K562 (cell line): ENCODE measurements around the gene FKBP7. TPM values are rescaled to one million over a fixed set of nuclear protein-coding genes. Genes with fewer than 3 reads are reported as not detected.
A peak's percentile ranks its signal among the peaks of the same experiment; 100 is the strongest.

Experiments used
- BHLHE40 ChIP-seq: IDR thresholded peaks from 2 replicates; pipeline ENCODE4 v1.6.1; 2011; ENCODE audit warnings: low read length, improper control_type of control experiment
- E2F1 ChIP-seq: sonication (generic); formaldehyde crosslinking; IDR thresholded peaks from 2 replicates; pipeline ENCODE4 v1.8.1; 2023; ENCODE audit warnings: mild to moderate bottlenecking, missing genetic modification reagents, moderate library complexity
- ETS2 ChIP-seq: IDR thresholded peaks from 2 replicates; pipeline ENCODE4 v1.6.1; 2016; ENCODE audit warnings: borderline replicate concordance, missing genetic modification characterization, mild to moderate bottlenecking, moderate library complexity, missing compliant biosample characterization; ENCODE audit not compliant: poor library complexity, severe bottlenecking
- FOSL1 ChIP-seq: fragments of 200-800 bp; sonication (Bioruptor generic); conservative IDR thresholded peaks from 2 replicates; pipeline ENCODE4 v1.6.1; 2016; ENCODE audit warnings: missing genetic modification characterization, missing compliant biosample characterization
- GATA2 ChIP-seq: sonication (generic); formaldehyde crosslinking; IDR thresholded peaks from 2 replicates; pipeline ENCODE4 v1.4.0; 2020; ENCODE audit warnings: mild to moderate bottlenecking, missing genetic modification reagents
- HDAC2 ChIP-seq: fragments of 450-650 bp; IDR thresholded peaks from 2 replicates; pipeline ENCODE4 v1.6.1; 2016; ENCODE audit warnings: mild to moderate bottlenecking
- NR2C2 ChIP-seq, 2 experiments: fragments of 200-800 bp in 1 of 2; sonication (Bioruptor generic) in 1 of 2; sonication (generic) in 1 of 2; formaldehyde crosslinking in 1 of 2; IDR thresholded peaks; 2 replicates each; pipeline versions ENCODE4 v1.6.1 to v1.8.0; 2016 to 2022; ENCODE audit warnings: mild to moderate bottlenecking in 1 of 2, missing compliant biosample characterization in 1 of 2, missing genetic modification characterization in 1 of 2, missing genetic modification reagents in 1 of 2
- RBM25 ChIP-seq: fragments of 200-400 bp; formaldehyde crosslinking; IDR thresholded peaks from 2 replicates; pipeline ENCODE4 v1.6.1; 2018; ENCODE audit warnings: low read length, low read depth, moderate library complexity; ENCODE audit not compliant: severe bottlenecking
- SIN3A ChIP-seq, 2 experiments: fragments of 150-350 bp in 1 of 2; IDR thresholded peaks; 2 replicates each; pipeline ENCODE4 v1.6.1; 2011 to 2016; ENCODE audit warnings: borderline replicate concordance in 2 of 2, low read depth in 2 of 2, low read length in 2 of 2, mild to moderate bottlenecking in 2 of 2, moderate library complexity in 2 of 2; ENCODE audit not compliant: control insufficient read depth in 1 of 2
- SNRNP70 ChIP-seq: fragments of 200-400 bp; formaldehyde crosslinking; optimal IDR thresholded peaks from 2 replicates; pipeline ENCODE3; 2017; ENCODE audit warnings: low read depth, low read length
- USF1 ChIP-seq: sonication (generic); formaldehyde crosslinking; IDR thresholded peaks from 2 replicates; pipeline ENCODE4 v1.9.0; 2022; ENCODE audit warnings: mild to moderate bottlenecking, missing genetic modification reagents
- ZBTB1 ChIP-seq: sonication (generic); formaldehyde crosslinking; IDR thresholded peaks from 2 replicates; pipeline ENCODE4 v1.8.1; 2023; ENCODE audit warnings: missing genetic modification reagents, low read depth, mild to moderate bottlenecking, borderline replicate concordance
- ZNF316 ChIP-seq: fragments of 450-650 bp; IDR thresholded peaks from 2 replicates; pipeline ENCODE4 v1.6.1; 2016
- ZNF551 ChIP-seq: fragments of 250-450 bp; sonication (Bioruptor Pico); IDR thresholded peaks from 2 replicates; pipeline ENCODE4 v1.5.0; 2021; ENCODE audit warnings: mild to moderate bottlenecking, moderate library complexity
- polyA plus RNA-seq, 8 experiments: library from polyadenylated mRNA; depleted of rRNA in 4 of 8; stranded (reverse) in 5 of 8; unstranded in 3 of 8; fragments of >200 nt; fragmentation: Nextera tagmentation in 2 of 8; fragmentation: Illumina TruSeq in 1 of 8; extraction: Ambion mirVana in 2 of 8; extraction: Trizol in 1 of 8; gene quantifications; 2 replicates each; pipeline versions ENCODE4 v1.2.1 to v1.2.3, GENCODE V29; 2011 to 2014; ENCODE audit warnings: inconsistent platforms in 1 of 8, missing spikeins in 1 of 8
- total RNA-seq, 7 experiments: library from RNA; depleted of rRNA in 6 of 7; stranded (reverse); fragments of >200 nt in 6 of 7; fragmentation: Illumina TruSeq in 2 of 7; extraction: Trizol in 2 of 7; gene quantifications; 2 replicates each; pipeline versions ENCODE4 v1.2.1 to v1.2.3, GENCODE V29; 2011 to 2021; ENCODE audit warnings: low replicate concordance in 1 of 7
- TF ChIP-seq, protein P1 (sequence below): fragments of 200-800 bp; sonication (Bioruptor generic); IDR thresholded peaks from 2 replicates; pipeline ENCODE4 v1.6.1; 2017; ENCODE audit warnings: missing genetic modification characterization, missing compliant biosample characterization
- TF ChIP-seq, protein P2 (sequence below), 2 experiments: fragments of 450-650 bp; IDR thresholded peaks; 2 replicates each; pipeline ENCODE4 v1.6.1; 2018; ENCODE audit warnings: mild to moderate bottlenecking in 2 of 2, low read depth in 1 of 2; ENCODE audit not compliant: partially characterized antibody in 2 of 2
- TF ChIP-seq, protein P3 (sequence below): fragments of 450-650 bp; IDR thresholded peaks from 2 replicates; pipeline ENCODE4 v1.6.1; 2017; ENCODE audit warnings: antibody characterized with exemption

Gene FKBP7
- total and polyA plus RNA-seq, 9 of the 15 experiments (the other 6 are each of a cell fraction or from before 2014, with no cell fraction given), result 6.1 to 23.2 (median 19.0) TPM

- TF ChIP-seq NR2C2 (CRISPR knock-in tag; IDR thresholded peaks at IDR 0.05) (no peak), NR2C2 (tag; IDR thresholded peaks at IDR 0.05) (peak; percentile 52; the same call in 1 of the 2 replicates), ZBTB1 (no peak), BHLHE40 (no peak), RBM25 (no peak), SIN3A (IDR thresholded peaks at IDR 0.05; ENCODE audit: borderline replicate concordance in 2 of 2, control insufficient read depth in 1 of 2, low read depth in 2 of 2, low read length in 2 of 2) (no peak), ZNF551 (CRISPR knock-in tag) (no peak), FOSL1 (tag) (peak; percentile 62), ETS2 (tag) (no peak), HDAC2 (peak; percentile 31; the same call in 1 of the 2 replicates), ZNF316 (peak; percentile 71), SNRNP70 (no peak), USF1 (CRISPR knock-in tag) (no peak), E2F1 (CRISPR knock-in tag) (no peak), GATA2 (CRISPR knock-in tag) (peak; percentile 80)
- TF ChIP-seq, protein P1, sequence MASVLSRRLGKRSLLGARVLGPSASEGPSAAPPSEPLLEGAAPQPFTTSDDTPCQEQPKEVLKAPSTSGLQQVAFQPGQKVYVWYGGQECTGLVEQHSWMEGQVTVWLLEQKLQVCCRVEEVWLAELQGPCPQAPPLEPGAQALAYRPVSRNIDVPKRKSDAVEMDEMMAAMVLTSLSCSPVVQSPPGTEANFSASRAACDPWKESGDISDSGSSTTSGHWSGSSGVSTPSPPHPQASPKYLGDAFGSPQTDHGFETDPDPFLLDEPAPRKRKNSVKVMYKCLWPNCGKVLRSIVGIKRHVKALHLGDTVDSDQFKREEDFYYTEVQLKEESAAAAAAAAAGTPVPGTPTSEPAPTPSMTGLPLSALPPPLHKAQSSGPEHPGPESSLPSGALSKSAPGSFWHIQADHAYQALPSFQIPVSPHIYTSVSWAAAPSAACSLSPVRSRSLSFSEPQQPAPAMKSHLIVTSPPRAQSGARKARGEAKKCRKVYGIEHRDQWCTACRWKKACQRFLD (CRISPR knock-in tag), result no peak
- TF ChIP-seq, protein P2, sequence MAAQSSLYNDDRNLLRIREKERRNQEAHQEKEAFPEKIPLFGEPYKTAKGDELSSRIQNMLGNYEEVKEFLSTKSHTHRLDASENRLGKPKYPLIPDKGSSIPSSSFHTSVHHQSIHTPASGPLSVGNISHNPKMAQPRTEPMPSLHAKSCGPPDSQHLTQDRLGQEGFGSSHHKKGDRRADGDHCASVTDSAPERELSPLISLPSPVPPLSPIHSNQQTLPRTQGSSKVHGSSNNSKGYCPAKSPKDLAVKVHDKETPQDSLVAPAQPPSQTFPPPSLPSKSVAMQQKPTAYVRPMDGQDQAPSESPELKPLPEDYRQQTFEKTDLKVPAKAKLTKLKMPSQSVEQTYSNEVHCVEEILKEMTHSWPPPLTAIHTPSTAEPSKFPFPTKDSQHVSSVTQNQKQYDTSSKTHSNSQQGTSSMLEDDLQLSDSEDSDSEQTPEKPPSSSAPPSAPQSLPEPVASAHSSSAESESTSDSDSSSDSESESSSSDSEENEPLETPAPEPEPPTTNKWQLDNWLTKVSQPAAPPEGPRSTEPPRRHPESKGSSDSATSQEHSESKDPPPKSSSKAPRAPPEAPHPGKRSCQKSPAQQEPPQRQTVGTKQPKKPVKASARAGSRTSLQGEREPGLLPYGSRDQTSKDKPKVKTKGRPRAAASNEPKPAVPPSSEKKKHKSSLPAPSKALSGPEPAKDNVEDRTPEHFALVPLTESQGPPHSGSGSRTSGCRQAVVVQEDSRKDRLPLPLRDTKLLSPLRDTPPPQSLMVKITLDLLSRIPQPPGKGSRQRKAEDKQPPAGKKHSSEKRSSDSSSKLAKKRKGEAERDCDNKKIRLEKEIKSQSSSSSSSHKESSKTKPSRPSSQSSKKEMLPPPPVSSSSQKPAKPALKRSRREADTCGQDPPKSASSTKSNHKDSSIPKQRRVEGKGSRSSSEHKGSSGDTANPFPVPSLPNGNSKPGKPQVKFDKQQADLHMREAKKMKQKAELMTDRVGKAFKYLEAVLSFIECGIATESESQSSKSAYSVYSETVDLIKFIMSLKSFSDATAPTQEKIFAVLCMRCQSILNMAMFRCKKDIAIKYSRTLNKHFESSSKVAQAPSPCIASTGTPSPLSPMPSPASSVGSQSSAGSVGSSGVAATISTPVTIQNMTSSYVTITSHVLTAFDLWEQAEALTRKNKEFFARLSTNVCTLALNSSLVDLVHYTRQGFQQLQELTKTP (IDR thresholded peaks at IDR 0.05; ENCODE audit: low read depth in 1 of 2, partially characterized antibody in 2 of 2), result no peak
- TF ChIP-seq, protein P3, sequence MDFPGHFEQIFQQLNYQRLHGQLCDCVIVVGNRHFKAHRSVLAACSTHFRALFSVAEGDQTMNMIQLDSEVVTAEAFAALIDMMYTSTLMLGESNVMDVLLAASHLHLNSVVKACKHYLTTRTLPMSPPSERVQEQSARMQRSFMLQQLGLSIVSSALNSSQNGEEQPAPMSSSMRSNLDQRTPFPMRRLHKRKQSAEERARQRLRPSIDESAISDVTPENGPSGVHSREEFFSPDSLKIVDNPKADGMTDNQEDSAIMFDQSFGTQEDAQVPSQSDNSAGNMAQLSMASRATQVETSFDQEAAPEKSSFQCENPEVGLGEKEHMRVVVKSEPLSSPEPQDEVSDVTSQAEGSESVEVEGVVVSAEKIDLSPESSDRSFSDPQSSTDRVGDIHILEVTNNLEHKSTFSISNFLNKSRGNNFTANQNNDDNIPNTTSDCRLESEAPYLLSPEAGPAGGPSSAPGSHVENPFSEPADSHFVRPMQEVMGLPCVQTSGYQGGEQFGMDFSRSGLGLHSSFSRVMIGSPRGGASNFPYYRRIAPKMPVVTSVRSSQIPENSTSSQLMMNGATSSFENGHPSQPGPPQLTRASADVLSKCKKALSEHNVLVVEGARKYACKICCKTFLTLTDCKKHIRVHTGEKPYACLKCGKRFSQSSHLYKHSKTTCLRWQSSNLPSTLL, result no peak
Observed at GRCh38 chr2:178428396-178428806, 50.0 kb downstream of the FKBP7 start (continued).
